Measurements from ENCODE around the gene CDKN2C. TPM values are rescaled to one million over a fixed set of nuclear protein-coding genes. Genes with fewer than 3 reads are reported as not detected.

CDKN2C gene
- total RNA-seq, 1 experiment from 2014 or later, result 9.4 TPM

DNA sequence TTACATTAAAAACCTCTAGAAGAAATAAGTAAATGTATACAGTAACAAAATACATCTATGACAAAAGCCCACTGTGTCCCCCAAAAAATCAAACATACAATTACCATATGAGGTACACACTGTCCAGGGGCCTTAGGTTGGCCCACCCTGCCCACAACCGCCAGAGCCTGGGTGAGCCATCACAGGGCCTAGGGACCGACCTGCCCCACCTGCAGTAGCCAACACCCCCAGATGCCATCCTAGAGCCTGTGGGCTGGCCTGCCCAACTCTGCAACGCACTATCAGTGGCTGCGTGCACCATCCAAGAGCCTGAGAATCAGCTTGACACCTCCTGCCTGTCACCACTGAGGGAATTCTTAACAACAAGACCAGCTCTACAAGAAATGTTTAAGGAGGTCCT lies 49.0 kb upstream of the CDKN2C start:
- 0 out of 2 replicates have a peak, but pooled peaks cover 4% of the 10 kb centered on the region for H4K20me1 ChIP-seq (ENCODE audit: insufficient read depth)
- POLR2A ChIA-PET, result no interaction called here
- no peak overlapping the region for H3K4me2 ChIP-seq (ENCODE audit: low read length)
- RAD21 ChIA-PET (ENCODE audit: low non-redundant PET in 1 of 2, low total read pairs in 2 of 2, uncharacterized antibody in 2 of 2, unreplicated experiment in 2 of 2), result no interaction called here
- CTCF ChIA-PET, result no interaction called here
- no peaks in the 10 kb centered on the region for H3K4me1 ChIP-seq (ENCODE audit: control insufficient read depth in 1 of 2, insufficient read depth in 2 of 2, low read length in 2 of 2)
- intact Hi-C loops (cut with micrococcal nuclease), result no loop called here
- BruUV-seq (replicated peaks), result no TSS peak
- no peaks in the 10 kb centered on the region for H3K36me3 ChIP-seq (ENCODE audit: control insufficient read depth in 1 of 2, insufficient read depth in 2 of 2, low read length in 2 of 2)
- no peak overlapping the region for H3K9ac ChIP-seq (ENCODE audit: low read length)
- ATAC-seq, result no peak
- TF ChIP-seq, protein P1, sequence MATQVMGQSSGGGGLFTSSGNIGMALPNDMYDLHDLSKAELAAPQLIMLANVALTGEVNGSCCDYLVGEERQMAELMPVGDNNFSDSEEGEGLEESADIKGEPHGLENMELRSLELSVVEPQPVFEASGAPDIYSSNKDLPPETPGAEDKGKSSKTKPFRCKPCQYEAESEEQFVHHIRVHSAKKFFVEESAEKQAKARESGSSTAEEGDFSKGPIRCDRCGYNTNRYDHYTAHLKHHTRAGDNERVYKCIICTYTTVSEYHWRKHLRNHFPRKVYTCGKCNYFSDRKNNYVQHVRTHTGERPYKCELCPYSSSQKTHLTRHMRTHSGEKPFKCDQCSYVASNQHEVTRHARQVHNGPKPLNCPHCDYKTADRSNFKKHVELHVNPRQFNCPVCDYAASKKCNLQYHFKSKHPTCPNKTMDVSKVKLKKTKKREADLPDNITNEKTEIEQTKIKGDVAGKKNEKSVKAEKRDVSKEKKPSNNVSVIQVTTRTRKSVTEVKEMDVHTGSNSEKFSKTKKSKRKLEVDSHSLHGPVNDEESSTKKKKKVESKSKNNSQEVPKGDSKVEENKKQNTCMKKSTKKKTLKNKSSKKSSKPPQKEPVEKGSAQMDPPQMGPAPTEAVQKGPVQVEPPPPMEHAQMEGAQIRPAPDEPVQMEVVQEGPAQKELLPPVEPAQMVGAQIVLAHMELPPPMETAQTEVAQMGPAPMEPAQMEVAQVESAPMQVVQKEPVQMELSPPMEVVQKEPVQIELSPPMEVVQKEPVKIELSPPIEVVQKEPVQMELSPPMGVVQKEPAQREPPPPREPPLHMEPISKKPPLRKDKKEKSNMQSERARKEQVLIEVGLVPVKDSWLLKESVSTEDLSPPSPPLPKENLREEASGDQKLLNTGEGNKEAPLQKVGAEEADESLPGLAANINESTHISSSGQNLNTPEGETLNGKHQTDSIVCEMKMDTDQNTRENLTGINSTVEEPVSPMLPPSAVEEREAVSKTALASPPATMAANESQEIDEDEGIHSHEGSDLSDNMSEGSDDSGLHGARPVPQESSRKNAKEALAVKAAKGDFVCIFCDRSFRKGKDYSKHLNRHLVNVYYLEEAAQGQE (IDR thresholded peaks at IDR 0.05; ENCODE audit: low read depth), result no peak
- TF ChIP-seq SP1 (IDR thresholded peaks at IDR 0.05; ENCODE audit: low read depth), result no peak
- no peak for TF ChIP-seq POLR2A (IDR thresholded peaks at IDR 0.05; ENCODE audit: borderline replicate concordance, extremely low read depth, insufficient read depth, insufficient read length)
- no peak for TF ChIP-seq ELF1 (IDR thresholded peaks at IDR 0.05; ENCODE audit: borderline replicate concordance, low read depth)
- TF ChIP-seq EZH2phosphoT487 (IDR thresholded peaks at IDR 0.05; ENCODE audit: borderline replicate concordance), result no peak
- TF ChIP-seq EGR1 (IDR thresholded peaks at IDR 0.05; ENCODE audit: low read depth), result no peak
- TF ChIP-seq SIN3A (IDR thresholded peaks at IDR 0.05; ENCODE audit: low read depth), result no peak
- no peak for TF ChIP-seq FOSL1 (IDR thresholded peaks at IDR 0.05; ENCODE audit: low read depth)
- no peak for TF ChIP-seq RAD21 (IDR thresholded peaks at IDR 0.05; ENCODE audit: low read depth)
- no peak for TF ChIP-seq YY1 (IDR thresholded peaks at IDR 0.05; ENCODE audit: extremely low read depth, insufficient replicate concordance, low read depth, low read length)
- TF ChIP-seq, protein P2, sequence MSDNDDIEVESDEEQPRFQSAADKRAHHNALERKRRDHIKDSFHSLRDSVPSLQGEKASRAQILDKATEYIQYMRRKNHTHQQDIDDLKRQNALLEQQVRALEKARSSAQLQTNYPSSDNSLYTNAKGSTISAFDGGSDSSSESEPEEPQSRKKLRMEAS (IDR thresholded peaks at IDR 0.05), result no peak
- TF ChIP-seq EZH2 (IDR thresholded peaks at IDR 0.05), result no peak
- TF ChIP-seq, protein P3, sequence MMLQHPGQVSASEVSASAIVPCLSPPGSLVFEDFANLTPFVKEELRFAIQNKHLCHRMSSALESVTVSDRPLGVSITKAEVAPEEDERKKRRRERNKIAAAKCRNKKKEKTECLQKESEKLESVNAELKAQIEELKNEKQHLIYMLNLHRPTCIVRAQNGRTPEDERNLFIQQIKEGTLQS (IDR thresholded peaks at IDR 0.05), result no peak
- TF ChIP-seq SRF (IDR thresholded peaks at IDR 0.05; ENCODE audit: low read depth), result no peak
- no peak for TF ChIP-seq POLR2AphosphoS5 (IDR thresholded peaks at IDR 0.05; ENCODE audit: low read depth, low read length)
- no peak for TF ChIP-seq JUND (IDR thresholded peaks at IDR 0.05)
- TF ChIP-seq, protein P4, sequence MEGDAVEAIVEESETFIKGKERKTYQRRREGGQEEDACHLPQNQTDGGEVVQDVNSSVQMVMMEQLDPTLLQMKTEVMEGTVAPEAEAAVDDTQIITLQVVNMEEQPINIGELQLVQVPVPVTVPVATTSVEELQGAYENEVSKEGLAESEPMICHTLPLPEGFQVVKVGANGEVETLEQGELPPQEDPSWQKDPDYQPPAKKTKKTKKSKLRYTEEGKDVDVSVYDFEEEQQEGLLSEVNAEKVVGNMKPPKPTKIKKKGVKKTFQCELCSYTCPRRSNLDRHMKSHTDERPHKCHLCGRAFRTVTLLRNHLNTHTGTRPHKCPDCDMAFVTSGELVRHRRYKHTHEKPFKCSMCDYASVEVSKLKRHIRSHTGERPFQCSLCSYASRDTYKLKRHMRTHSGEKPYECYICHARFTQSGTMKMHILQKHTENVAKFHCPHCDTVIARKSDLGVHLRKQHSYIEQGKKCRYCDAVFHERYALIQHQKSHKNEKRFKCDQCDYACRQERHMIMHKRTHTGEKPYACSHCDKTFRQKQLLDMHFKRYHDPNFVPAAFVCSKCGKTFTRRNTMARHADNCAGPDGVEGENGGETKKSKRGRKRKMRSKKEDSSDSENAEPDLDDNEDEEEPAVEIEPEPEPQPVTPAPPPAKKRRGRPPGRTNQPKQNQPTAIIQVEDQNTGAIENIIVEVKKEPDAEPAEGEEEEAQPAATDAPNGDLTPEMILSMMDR (IDR thresholded peaks at IDR 0.05 in 2 of 3, conservative IDR thresholded peaks at IDR 0.05 in 1 of 3; ENCODE audit: borderline replicate concordance in 1 of 3, insufficient read depth in 1 of 3, low read depth in 2 of 3, low read length in 2 of 3), result no peak
- no peak for TF ChIP-seq CBX3 (IDR thresholded peaks at IDR 0.05; ENCODE audit: low read depth)
- TF ChIP-seq, protein P5, sequence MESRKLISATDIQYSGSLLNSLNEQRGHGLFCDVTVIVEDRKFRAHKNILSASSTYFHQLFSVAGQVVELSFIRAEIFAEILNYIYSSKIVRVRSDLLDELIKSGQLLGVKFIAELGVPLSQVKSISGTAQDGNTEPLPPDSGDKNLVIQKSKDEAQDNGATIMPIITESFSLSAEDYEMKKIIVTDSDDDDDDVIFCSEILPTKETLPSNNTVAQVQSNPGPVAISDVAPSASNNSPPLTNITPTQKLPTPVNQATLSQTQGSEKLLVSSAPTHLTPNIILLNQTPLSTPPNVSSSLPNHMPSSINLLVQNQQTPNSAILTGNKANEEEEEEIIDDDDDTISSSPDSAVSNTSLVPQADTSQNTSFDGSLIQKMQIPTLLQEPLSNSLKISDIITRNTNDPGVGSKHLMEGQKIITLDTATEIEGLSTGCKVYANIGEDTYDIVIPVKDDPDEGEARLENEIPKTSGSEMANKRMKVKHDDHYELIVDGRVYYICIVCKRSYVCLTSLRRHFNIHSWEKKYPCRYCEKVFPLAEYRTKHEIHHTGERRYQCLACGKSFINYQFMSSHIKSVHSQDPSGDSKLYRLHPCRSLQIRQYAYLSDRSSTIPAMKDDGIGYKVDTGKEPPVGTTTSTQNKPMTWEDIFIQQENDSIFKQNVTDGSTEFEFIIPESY (IDR thresholded peaks at IDR 0.05; ENCODE audit: extremely low read depth, insufficient replicate concordance, low read length), result no peak
- DNase-seq (ENCODE audit: low read depth, low spot score), result no peak
- no peak overlapping the region for H3K27ac ChIP-seq (ENCODE audit: low read depth, low read length)
- H3K4me3 ChIP-seq (replicated peaks in 1 of 2; ENCODE audit: low read depth in 1 of 2, low read length in 2 of 2), result no peak overlapping the region
- H3K9me2 ChIP-seq (ENCODE audit: insufficient read depth), result no peaks in the 10 kb centered on the region
- peaks cover 0 to 6% of the 10 kb centered on the region in 2 experiments; a peak in 1 of 4 replicates for H3K9me3 ChIP-seq (ENCODE audit: control insufficient read depth in 1 of 2, insufficient read depth in 1 of 2, low read depth in 1 of 2, low read length in 2 of 2)
- H2AFZ ChIP-seq (ENCODE audit: low read depth, low read length, poor library complexity, severe bottlenecking), result no peak overlapping the region
- H3K79me2 ChIP-seq (ENCODE audit: insufficient read depth, low read length), result peaks cover 92% of the 10 kb centered on the region
- no peaks in the 10 kb centered on the region for H3K27me3 ChIP-seq (ENCODE audit: insufficient read depth, low read length)

Measured in HCT116 (cell line).